Fibroblast of lung (primary cell): ENCODE data around the gene TBC1D22A. TPM values are rescaled to one million over a fixed set of nuclear protein-coding genes. Genes with fewer than 3 reads are reported as not detected.

ENCODE experiments used
- DNase-seq, 2 donors: peaks; one replicate each; pipeline versions ENCODE4 v3.0.0 to v3.0.0-alpha.2; 2010; ENCODE audit warnings: low read depth in 2 of 2
- H2AFZ ChIP-seq: 2 replicates; pipeline ENCODE4 v1.5.1; 2012; ENCODE audit warnings: low read length, control low read depth, inconsistent platforms
- H3K27ac ChIP-seq: 2 replicates; pipeline ENCODE4 v1.5.1; 2011; ENCODE audit warnings: low read length, control low read depth; ENCODE audit not compliant: insufficient read depth
- H3K27me3 ChIP-seq: 2 replicates; pipeline ENCODE4 v1.5.1; 2011; ENCODE audit warnings: mild to moderate bottlenecking, low read length; ENCODE audit not compliant: control insufficient read depth, insufficient read depth
- H3K36me3 ChIP-seq: 2 replicates; pipeline ENCODE4 v1.5.1; 2011; ENCODE audit warnings: low read length; ENCODE audit not compliant: control insufficient read depth, insufficient read depth
- H3K4me1 ChIP-seq: 2 replicates; pipeline ENCODE4 v1.5.1; 2011; ENCODE audit warnings: low read length; ENCODE audit not compliant: control insufficient read depth, insufficient read depth; ENCODE audit errors: extremely low read depth
- H3K4me2 ChIP-seq: 2 replicates; pipeline ENCODE4 v1.5.1; 2011; ENCODE audit warnings: low read length, control low read depth; ENCODE audit not compliant: insufficient read depth; ENCODE audit errors: extremely low read depth
- H3K4me3 ChIP-seq, 4 experiments: fragments of 200-600 bp in 1 of 4; sonication (generic) in 1 of 4; replicated peaks in 1 of 4; 2 replicates each; pipeline ENCODE4 v1.5.1; 2011 to 2016; ENCODE audit warnings: low read length in 4 of 4, low read depth in 3 of 4, mild to moderate bottlenecking in 3 of 4, control low read depth in 2 of 4, inconsistent platforms in 1 of 4, mixed read lengths in 1 of 4; ENCODE audit not compliant: insufficient read depth in 1 of 4; ENCODE audit errors: control extremely low read depth in 1 of 4
- H3K79me2 ChIP-seq: 2 replicates; pipeline ENCODE4 v1.5.1; 2012; ENCODE audit warnings: mild to moderate bottlenecking, low read length, inconsistent platforms; ENCODE audit not compliant: control insufficient read depth, insufficient read depth
- H3K9ac ChIP-seq: 2 replicates; pipeline ENCODE4 v1.5.1; 2011; ENCODE audit warnings: mild to moderate bottlenecking, low read length, control low read depth; ENCODE audit not compliant: insufficient read depth
- H3K9me3 ChIP-seq: 2 replicates; pipeline ENCODE4 v1.5.1; 2012; ENCODE audit warnings: low read depth, low read length; ENCODE audit not compliant: control insufficient read depth, insufficient read depth
- H4K20me1 ChIP-seq: 2 replicates; pipeline ENCODE4 v1.5.1; 2011; ENCODE audit warnings: low read length; ENCODE audit not compliant: control insufficient read depth, insufficient read depth; ENCODE audit errors: extremely low read depth
- EZH2 ChIP-seq: IDR thresholded peaks from 2 replicates; pipeline ENCODE4 v1.5.1; 2012; ENCODE audit warnings: low read length, control low read depth, mild to moderate bottlenecking; ENCODE audit errors: missing control alignments
- polyA plus RNA-seq, 2 donors: library from polyadenylated mRNA; depleted of rRNA in 1 of 2; stranded (reverse) in 1 of 2; unstranded in 1 of 2; fragments of >200 nt; gene quantifications; 2 replicates each; pipeline ENCODE4 v1.2.1, GENCODE V29; 2011 to 2012; ENCODE audit warnings: missing spikeins in 1 of 2
- total RNA-seq: library from RNA; depleted of rRNA; stranded (reverse); fragments of >200 nt; gene quantifications from 2 replicates; pipeline ENCODE4 v1.2.1, GENCODE V29; 2014
- TF ChIP-seq, protein P1 (sequence below), 2 donors: IDR thresholded peaks in 1 of 2; conservative IDR thresholded peaks in 1 of 2; 1 replicate in 1 of 2; 2 replicates in 1 of 2; pipeline ENCODE4 v1.5.1; 2011 to 2012; ENCODE audit warnings: low read length in 2 of 2, control low read depth in 1 of 2, inconsistent platforms in 1 of 2, low read depth in 1 of 2, mild to moderate bottlenecking in 1 of 2

The TBC1D22A gene
- total and polyA plus RNA-seq, 2 donors (not counting 1 experiment from before 2014, with no cell fraction given): 11.6 to 17.6 TPM

- H2AFZ ChIP-seq: no peak overlapping the region
Measured at GRCh38 chr22:47196166-47196849, 433.9 kb downstream of the TBC1D22A start.

GRCh38 chr22:47196881-47197772, 434.7 kb downstream of the TBC1D22A start:
- no peak for TF ChIP-seq EZH2
- TF ChIP-seq, protein P1, sequence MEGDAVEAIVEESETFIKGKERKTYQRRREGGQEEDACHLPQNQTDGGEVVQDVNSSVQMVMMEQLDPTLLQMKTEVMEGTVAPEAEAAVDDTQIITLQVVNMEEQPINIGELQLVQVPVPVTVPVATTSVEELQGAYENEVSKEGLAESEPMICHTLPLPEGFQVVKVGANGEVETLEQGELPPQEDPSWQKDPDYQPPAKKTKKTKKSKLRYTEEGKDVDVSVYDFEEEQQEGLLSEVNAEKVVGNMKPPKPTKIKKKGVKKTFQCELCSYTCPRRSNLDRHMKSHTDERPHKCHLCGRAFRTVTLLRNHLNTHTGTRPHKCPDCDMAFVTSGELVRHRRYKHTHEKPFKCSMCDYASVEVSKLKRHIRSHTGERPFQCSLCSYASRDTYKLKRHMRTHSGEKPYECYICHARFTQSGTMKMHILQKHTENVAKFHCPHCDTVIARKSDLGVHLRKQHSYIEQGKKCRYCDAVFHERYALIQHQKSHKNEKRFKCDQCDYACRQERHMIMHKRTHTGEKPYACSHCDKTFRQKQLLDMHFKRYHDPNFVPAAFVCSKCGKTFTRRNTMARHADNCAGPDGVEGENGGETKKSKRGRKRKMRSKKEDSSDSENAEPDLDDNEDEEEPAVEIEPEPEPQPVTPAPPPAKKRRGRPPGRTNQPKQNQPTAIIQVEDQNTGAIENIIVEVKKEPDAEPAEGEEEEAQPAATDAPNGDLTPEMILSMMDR (conservative IDR thresholded peaks at IDR 0.05 in 1 of 2, IDR thresholded peaks at IDR 0.05 in 1 of 2; ENCODE audit: low read depth in 1 of 2, low read length in 2 of 2): no peak
- Histone ChIP-seq H3K4me3 (no peak overlapping the region), H3K4me1 (no peaks in the 10 kb centered on the region), H3K27me3 (no peaks in the 10 kb centered on the region), H3K27ac (no peak overlapping the region), H3K9me3 (no peaks in the 10 kb centered on the region), H3K79me2 (no peaks in the 10 kb centered on the region), H3K4me2 (no peak overlapping the region), H3K36me3 (no peaks in the 10 kb centered on the region), H2AFZ (no peak overlapping the region), H4K20me1 (no peaks in the 10 kb centered on the region), H3K9ac (no peak overlapping the region)
- DNase-seq: no peak

More at GRCh38 chr22:47196166-47196849, 433.9 kb downstream of the TBC1D22A start:
- Histone ChIP-seq H3K79me2 (no peaks in the 10 kb centered on the region), H3K9ac (no peak overlapping the region), H3K9me3 (no peaks in the 10 kb centered on the region), H3K4me3 (no peak overlapping the region), H3K36me3 (no peaks in the 10 kb centered on the region), H3K27me3 (no peaks in the 10 kb centered on the region), H3K4me1 (no peaks in the 10 kb centered on the region), H3K4me2 (no peak overlapping the region), H4K20me1 (no peaks in the 10 kb centered on the region), H3K27ac (no peak overlapping the region)
- no peak for DNase-seq
- TF ChIP-seq EZH2: no peak
- TF ChIP-seq, protein P1 (conservative IDR thresholded peaks at IDR 0.05 in 1 of 2, IDR thresholded peaks at IDR 0.05 in 1 of 2; ENCODE audit: low read depth in 1 of 2, low read length in 2 of 2): no peak

- Histone ChIP-seq H3K36me3 (no peaks in the 10 kb centered on the region), H3K27ac (no peak overlapping the region), H4K20me1 (no peaks in the 10 kb centered on the region), H3K27me3 (no peaks in the 10 kb centered on the region), H3K4me3 (no peak overlapping the region), H3K9me3 (no peaks in the 10 kb centered on the region), H2AFZ (no peak overlapping the region), H3K4me2 (no peak overlapping the region), H3K9ac (no peak overlapping the region), H3K4me1 (no peaks in the 10 kb centered on the region), H3K79me2 (no peaks in the 10 kb centered on the region)
- TF ChIP-seq, protein P1 (conservative IDR thresholded peaks at IDR 0.05 in 1 of 2, IDR thresholded peaks at IDR 0.05 in 1 of 2; ENCODE audit: low read depth in 1 of 2, low read length in 2 of 2): no peak
- DNase-seq: no peak
Measured at GRCh38 chr22:47197773-47198500, 435.5 kb downstream of the TBC1D22A start.
